ENCODE data around the gene OR2H1. TPM values are rescaled to one million over a fixed set of nuclear protein-coding genes. Genes with fewer than 3 reads are reported as not detected.
"Not testable (repeated sequence)": the region's sequence is repeated elsewhere in the genome, so short reads cannot be mapped to it uniquely, and the experiment has no call there.

Gene OR2H1
- total RNA-seq, 1 donor from 2014 or later = not detected

DNA sequence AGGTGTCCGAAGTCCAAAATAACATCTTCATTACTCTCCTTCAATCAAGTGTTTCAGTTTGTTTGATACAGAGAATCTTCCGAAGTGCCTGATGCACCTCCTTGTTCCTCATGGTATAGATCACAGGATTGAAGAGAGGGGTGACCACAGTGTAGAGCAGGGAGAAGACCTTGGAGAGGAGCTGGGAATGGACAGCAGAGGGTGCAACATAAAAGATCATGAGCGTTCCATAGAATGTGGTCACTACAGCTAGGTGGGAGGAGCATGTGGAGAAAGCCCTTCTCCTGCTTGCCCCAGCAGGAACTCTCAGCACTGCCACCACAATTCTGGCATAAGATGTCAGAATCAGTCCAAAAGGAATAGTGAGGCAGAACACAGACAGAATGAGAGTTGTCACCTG, 30.3 kb upstream of the OR2H1 start:
- no peak overlapping the region for H3K27ac ChIP-seq

GRCh38 chr6:29436730-29437129, 20.2 kb upstream of the OR2H1 start:
- intact Hi-C loops (cut with DNase I); H3K9me3 ChIP-seq; H3K4me1 ChIP-seq; H3K36me3 ChIP-seq; H3K27me3 ChIP-seq; DNase-seq; H3K27ac ChIP-seq; H3K4me3 ChIP-seq; ATAC-seq: not testable (repeated sequence)

More for the DNA sequence above, 30.3 kb upstream of the OR2H1 start:
- no peaks in the 10 kb centered on the region for H3K4me1 ChIP-seq
- H3K27me3 ChIP-seq = no peaks in the 10 kb centered on the region
- TF ChIP-seq CTCF (IDR thresholded peaks at IDR 0.05) = no peak
- DNase-seq (no peak), ATAC-seq (no peak)
- no peaks in the 10 kb centered on the region for H3K36me3 ChIP-seq
- intact Hi-C loops (cut with DNase I) = no loop called here
- no peaks in the 10 kb centered on the region for H3K9me3 ChIP-seq
- no peak overlapping the region for H3K4me3 ChIP-seq

- Histone ChIP-seq H3K36me3 (no peaks in the 10 kb centered on the region), H3K27ac (no peak within 1 kb of the TSS), H3K4me3 (no peak within 1 kb of the TSS), H3K4me1 (no peaks in the 10 kb centered on the region), H3K27me3 (no peaks in the 10 kb centered on the region), H3K9me3 (no peaks in the 10 kb centered on the region)
- no peak for DNase-seq
- intact Hi-C loops (cut with DNase I) = no loop called here
- no peak for TF ChIP-seq CTCF (IDR thresholded peaks at IDR 0.05)
- no peak for ATAC-seq
Observed at GRCh38 chr6:29439006-29439405, 17.9 kb upstream of the OR2H1 start, which contains the start of gene OR10C1. TSS of gene OR10C1 (plus strand) at chr6:29439306. CDS start at chr6:29440016, 710 bp downstream.

- no peak overlapping the region for H3K4me3 ChIP-seq
- DNase-seq = no peak
- H3K4me1 ChIP-seq = no peaks in the 10 kb centered on the region
- H3K9me3 ChIP-seq = no peaks in the 10 kb centered on the region
- no peak for ATAC-seq
- no peaks in the 10 kb centered on the region for H3K27me3 ChIP-seq
- H3K36me3 ChIP-seq = no peaks in the 10 kb centered on the region
- no peak overlapping the region for H3K27ac ChIP-seq
- no peak for TF ChIP-seq CTCF (IDR thresholded peaks at IDR 0.05)
- intact Hi-C loops (cut with DNase I) = no loop called here
Observed at GRCh38 chr6:29442719-29443118, 14.2 kb upstream of the OR2H1 start.

GRCh38 chr6:29444031-29444430, 12.9 kb upstream of the OR2H1 start:
- ATAC-seq; intact Hi-C loops (cut with DNase I): not testable (repeated sequence)

GRCh38 chr6:29447670-29448069, 9.3 kb upstream of the OR2H1 start:
- no peak for TF ChIP-seq CTCF (IDR thresholded peaks at IDR 0.05)
- intact Hi-C loops (cut with DNase I) = no loop called here
- Histone ChIP-seq H3K4me3 (no peak overlapping the region), H3K36me3 (no peaks in the 10 kb centered on the region), H3K4me1 (no peaks in the 10 kb centered on the region), H3K27me3 (no peaks in the 10 kb centered on the region), H3K9me3 (no peaks in the 10 kb centered on the region), H3K27ac (no peak overlapping the region)
- no peak for DNase-seq
- ATAC-seq = no peak

More at GRCh38 chr6:29444031-29444430, 12.9 kb upstream of the OR2H1 start:
- H3K27me3 ChIP-seq, H3K4me1 ChIP-seq, H3K27ac ChIP-seq, H3K9me3 ChIP-seq, H3K36me3 ChIP-seq, H3K4me3 ChIP-seq, DNase-seq: not testable (repeated sequence)

All from upper lobe of right lung (tissue), 1 donor.